Activated T-cell treated with anti-CD3 and anti-CD28 coated beads for 48 hours (primary cell): ENCODE measurements around the gene MYH15.

Experiments used
- DNase-seq: peaks from one replicate; pipeline ENCODE4 v3.0.0-alpha.2; 2020; ENCODE audit warnings: low read depth

The MYH15 gene

GRCh38 chr3:108331792-108332191 lies 178.6 kb downstream of the MYH15 start:
- DNase-seq = no peak
